SU-DHL-6 (cell line): ENCODE results near the gene RORB.

ENCODE experiments used
- H2AFZ ChIP-seq: fragments of 200-600 bp; sonication (generic); 2 replicates; pipeline ENCODE4 v1.6.1; 2014; ENCODE audit warnings: low read depth, mild to moderate bottlenecking, moderate library complexity, mixed read lengths, antibody characterized with exemption, low read length; ENCODE audit not compliant: severe bottlenecking
- H3F3A ChIP-seq: fragments of 200-600 bp; shearing (Covaris generic); 2 replicates; pipeline ENCODE4 v1.6.0; 2016; ENCODE audit warnings: antibody characterized with exemption, mild to moderate bottlenecking; ENCODE audit not compliant: insufficient read depth
- H3K27ac ChIP-seq: fragments of 200-600 bp; sonication (generic); 2 replicates; pipeline ENCODE4 v1.5.1; 2016; ENCODE audit warnings: low read depth, mild to moderate bottlenecking, low read length, moderate library complexity, mixed read lengths
- H3K27me3 ChIP-seq: fragments of 200-600 bp; sonication (generic), shearing (Covaris generic); 2 replicates; pipeline ENCODE4 v1.6.0; 2014; ENCODE audit warnings: mild to moderate bottlenecking, low read length
- H3K36me3 ChIP-seq: fragments of 200-600 bp; sonication (generic); 2 replicates; pipeline ENCODE4 v1.6.1; 2014; ENCODE audit warnings: mild to moderate bottlenecking, low read length, mixed read lengths
- H3K4me2 ChIP-seq: fragments of 300-600, 200-600 bp; shearing (Covaris generic), sonication (generic); 2 replicates; pipeline ENCODE4 v1.6.0; 2014; ENCODE audit warnings: low read length, low read depth, mild to moderate bottlenecking; ENCODE audit not compliant: poor library complexity, severe bottlenecking
- H3K4me3 ChIP-seq: fragments of 200-600 bp; sonication (generic); 2 replicates; pipeline ENCODE4 v1.5.1; 2014; ENCODE audit warnings: antibody characterized with exemption, low read length, mild to moderate bottlenecking, mixed read lengths; ENCODE audit not compliant: insufficient read depth, poor library complexity, severe bottlenecking
- H3K79me2 ChIP-seq: fragments of 200-600 bp; sonication (generic); 2 replicates; pipeline ENCODE4 v1.6.1; 2014; ENCODE audit warnings: mild to moderate bottlenecking, low read length, moderate library complexity; ENCODE audit not compliant: insufficient read depth
- H3K9ac ChIP-seq: fragments of 200-600 bp; sonication (generic); 2 replicates; pipeline ENCODE4 v1.7.0; 2014; ENCODE audit warnings: mild to moderate bottlenecking, low read length
- H3K9me2 ChIP-seq: fragments of 200-600 bp; sonication (generic); replicated peaks from 2 replicates; pipeline ENCODE4 v1.6.1; 2014; ENCODE audit warnings: low read length; ENCODE audit not compliant: insufficient read depth
- H3K9me3 ChIP-seq: fragments of 200-600 bp; sonication (generic); 2 replicates; pipeline ENCODE4 v1.6.1; 2014; ENCODE audit warnings: low read length, mixed read lengths; ENCODE audit not compliant: insufficient read depth
- H4K20me1 ChIP-seq: fragments of 200-600 bp; sonication (generic); 2 replicates; pipeline ENCODE4 v1.6.1; 2014; ENCODE audit warnings: low read depth, mild to moderate bottlenecking, antibody characterized with exemption, low read length, moderate library complexity, mixed read lengths
- EZH2phosphoT487 ChIP-seq: fragments of 200-600 bp; sonication (generic), shearing (Covaris generic); conservative IDR thresholded peaks from 2 replicates; pipeline ENCODE4 v1.6.1; 2018; ENCODE audit warnings: mild to moderate bottlenecking, antibody characterized with exemption, low read length, moderate library complexity, mixed read lengths
- TF ChIP-seq, protein P1 (sequence below): fragments of 200-600 bp; sonication (generic); IDR thresholded peaks from one replicate; pipeline ENCODE4 v1.5.1; 2017; ENCODE audit warnings: antibody characterized with exemption, mild to moderate bottlenecking, low read length, moderate library complexity; ENCODE audit not compliant: insufficient read depth, poor library complexity, severe bottlenecking

Gene RORB

GRCh38 chr9:74496819-74497747 is at the start of gene RORB:
RORB (plus strand) TSS chr9:74497335; CDS start chr9:74497977, 642 bp downstream.
- no peak within 1 kb of the TSS for H2AFZ ChIP-seq
- TF ChIP-seq, protein P1, sequence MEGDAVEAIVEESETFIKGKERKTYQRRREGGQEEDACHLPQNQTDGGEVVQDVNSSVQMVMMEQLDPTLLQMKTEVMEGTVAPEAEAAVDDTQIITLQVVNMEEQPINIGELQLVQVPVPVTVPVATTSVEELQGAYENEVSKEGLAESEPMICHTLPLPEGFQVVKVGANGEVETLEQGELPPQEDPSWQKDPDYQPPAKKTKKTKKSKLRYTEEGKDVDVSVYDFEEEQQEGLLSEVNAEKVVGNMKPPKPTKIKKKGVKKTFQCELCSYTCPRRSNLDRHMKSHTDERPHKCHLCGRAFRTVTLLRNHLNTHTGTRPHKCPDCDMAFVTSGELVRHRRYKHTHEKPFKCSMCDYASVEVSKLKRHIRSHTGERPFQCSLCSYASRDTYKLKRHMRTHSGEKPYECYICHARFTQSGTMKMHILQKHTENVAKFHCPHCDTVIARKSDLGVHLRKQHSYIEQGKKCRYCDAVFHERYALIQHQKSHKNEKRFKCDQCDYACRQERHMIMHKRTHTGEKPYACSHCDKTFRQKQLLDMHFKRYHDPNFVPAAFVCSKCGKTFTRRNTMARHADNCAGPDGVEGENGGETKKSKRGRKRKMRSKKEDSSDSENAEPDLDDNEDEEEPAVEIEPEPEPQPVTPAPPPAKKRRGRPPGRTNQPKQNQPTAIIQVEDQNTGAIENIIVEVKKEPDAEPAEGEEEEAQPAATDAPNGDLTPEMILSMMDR, result no peak
- no peak for TF ChIP-seq EZH2phosphoT487
- H3K9me2 ChIP-seq, result no peaks in the 10 kb centered on the region
- no peaks in the 10 kb centered on the region for H3K9me3 ChIP-seq
- no peaks in the 10 kb centered on the region for H4K20me1 ChIP-seq
- H3K4me2 ChIP-seq, result no peak within 1 kb of the TSS
- H3K79me2 ChIP-seq, result no peaks in the 10 kb centered on the region
- no peak within 1 kb of the TSS for H3K9ac ChIP-seq
- H3K36me3 ChIP-seq, result no peaks in the 10 kb centered on the region
- H3K27ac ChIP-seq, result no peak within 1 kb of the TSS
- H3K27me3 ChIP-seq, result no peaks in the 10 kb centered on the region; the same call in 1 of the 2 replicates
- no peaks in the 10 kb centered on the region for H3F3A ChIP-seq
- no peak within 1 kb of the TSS for H3K4me3 ChIP-seq

- H3K36me3 ChIP-seq, result no peaks in the 10 kb centered on the region
- H3K4me3 ChIP-seq, result no peak overlapping the region
- no peak overlapping the region for H3K9ac ChIP-seq
- H3K9me3 ChIP-seq, result no peaks in the 10 kb centered on the region
- no peaks in the 10 kb centered on the region for H3K9me2 ChIP-seq
- no peaks in the 10 kb centered on the region for H3F3A ChIP-seq
- H3K79me2 ChIP-seq, result no peaks in the 10 kb centered on the region
- H3K27me3 ChIP-seq, result no peaks in the 10 kb centered on the region
- no peak for TF ChIP-seq EZH2phosphoT487
- TF ChIP-seq, protein P1, result no peak
- H4K20me1 ChIP-seq, result no peaks in the 10 kb centered on the region
- no peak overlapping the region for H3K4me2 ChIP-seq
- no peak overlapping the region for H3K27ac ChIP-seq
- H2AFZ ChIP-seq, result no peak overlapping the region
These were observed 49.5 kb upstream of the RORB start for GRCh38 chr9:74447451-74448193.

GRCh38 chr9:74449060-74449459 is 48.1 kb upstream of the RORB start:
- H4K20me1 ChIP-seq, result no peaks in the 10 kb centered on the region
- H3K79me2 ChIP-seq, result no peaks in the 10 kb centered on the region
- H3K27me3 ChIP-seq, result no peaks in the 10 kb centered on the region
- H3K27ac ChIP-seq, result no peak overlapping the region
- H3K4me3 ChIP-seq, result no peak overlapping the region
- H3F3A ChIP-seq, result no peaks in the 10 kb centered on the region
- H3K4me2 ChIP-seq, result no peak overlapping the region
- H3K36me3 ChIP-seq, result no peaks in the 10 kb centered on the region
- TF ChIP-seq, protein P1, result no peak
- no peak for TF ChIP-seq EZH2phosphoT487
- H3K9me2 ChIP-seq, result no peaks in the 10 kb centered on the region
- no peak overlapping the region for H2AFZ ChIP-seq
- H3K9me3 ChIP-seq, result no peaks in the 10 kb centered on the region
- no peak overlapping the region for H3K9ac ChIP-seq
